GM12864 (cell line): ENCODE measurements around the gene OS9.
"Not testable (repeated sequence)": the region's sequence is repeated elsewhere in the genome, so short reads cannot be mapped to it uniquely, and the experiment has no call there.

ENCODE experiments used
- DNase-seq: peaks from one replicate; pipeline ENCODE4 v3.0.0-alpha.2; 2011; ENCODE audit warnings: low read depth
- H3K4me3 ChIP-seq: 2 replicates; pipeline ENCODE4 v1.5.1; 2011; ENCODE audit warnings: mild to moderate bottlenecking, low read depth, low read length, control low read depth
- TF ChIP-seq, protein P1 (sequence below): IDR thresholded peaks from 2 replicates; pipeline ENCODE4 v1.5.1; 2011; ENCODE audit warnings: low read depth, mild to moderate bottlenecking, moderate library complexity, low read length, control low read depth, inconsistent platforms; ENCODE audit errors: missing control alignments

The OS9 gene

DNA sequence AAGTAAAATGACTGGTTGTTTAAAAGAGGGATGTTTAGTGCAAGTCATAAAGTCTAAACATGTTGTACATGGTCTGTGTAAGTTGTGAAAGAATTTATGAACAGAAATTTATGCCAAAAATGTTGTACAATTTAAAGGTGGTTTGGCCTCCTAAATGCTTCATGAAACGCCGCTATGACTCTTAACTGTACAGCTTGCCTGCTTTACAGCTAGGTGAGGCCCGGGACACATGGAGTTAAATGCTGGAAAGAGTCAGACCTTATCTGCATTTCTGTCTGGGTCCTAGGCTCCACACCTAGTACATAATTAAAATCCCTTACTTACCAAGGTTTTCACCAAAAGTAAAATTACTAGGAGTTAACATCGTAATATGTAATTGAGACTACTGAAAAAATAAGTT lies 32.6 kb upstream of the OS9 start:
- TF ChIP-seq, protein P1, sequence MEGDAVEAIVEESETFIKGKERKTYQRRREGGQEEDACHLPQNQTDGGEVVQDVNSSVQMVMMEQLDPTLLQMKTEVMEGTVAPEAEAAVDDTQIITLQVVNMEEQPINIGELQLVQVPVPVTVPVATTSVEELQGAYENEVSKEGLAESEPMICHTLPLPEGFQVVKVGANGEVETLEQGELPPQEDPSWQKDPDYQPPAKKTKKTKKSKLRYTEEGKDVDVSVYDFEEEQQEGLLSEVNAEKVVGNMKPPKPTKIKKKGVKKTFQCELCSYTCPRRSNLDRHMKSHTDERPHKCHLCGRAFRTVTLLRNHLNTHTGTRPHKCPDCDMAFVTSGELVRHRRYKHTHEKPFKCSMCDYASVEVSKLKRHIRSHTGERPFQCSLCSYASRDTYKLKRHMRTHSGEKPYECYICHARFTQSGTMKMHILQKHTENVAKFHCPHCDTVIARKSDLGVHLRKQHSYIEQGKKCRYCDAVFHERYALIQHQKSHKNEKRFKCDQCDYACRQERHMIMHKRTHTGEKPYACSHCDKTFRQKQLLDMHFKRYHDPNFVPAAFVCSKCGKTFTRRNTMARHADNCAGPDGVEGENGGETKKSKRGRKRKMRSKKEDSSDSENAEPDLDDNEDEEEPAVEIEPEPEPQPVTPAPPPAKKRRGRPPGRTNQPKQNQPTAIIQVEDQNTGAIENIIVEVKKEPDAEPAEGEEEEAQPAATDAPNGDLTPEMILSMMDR: no peak
- DNase-seq: no peak
- no peak overlapping the region for H3K4me3 ChIP-seq

DNA sequence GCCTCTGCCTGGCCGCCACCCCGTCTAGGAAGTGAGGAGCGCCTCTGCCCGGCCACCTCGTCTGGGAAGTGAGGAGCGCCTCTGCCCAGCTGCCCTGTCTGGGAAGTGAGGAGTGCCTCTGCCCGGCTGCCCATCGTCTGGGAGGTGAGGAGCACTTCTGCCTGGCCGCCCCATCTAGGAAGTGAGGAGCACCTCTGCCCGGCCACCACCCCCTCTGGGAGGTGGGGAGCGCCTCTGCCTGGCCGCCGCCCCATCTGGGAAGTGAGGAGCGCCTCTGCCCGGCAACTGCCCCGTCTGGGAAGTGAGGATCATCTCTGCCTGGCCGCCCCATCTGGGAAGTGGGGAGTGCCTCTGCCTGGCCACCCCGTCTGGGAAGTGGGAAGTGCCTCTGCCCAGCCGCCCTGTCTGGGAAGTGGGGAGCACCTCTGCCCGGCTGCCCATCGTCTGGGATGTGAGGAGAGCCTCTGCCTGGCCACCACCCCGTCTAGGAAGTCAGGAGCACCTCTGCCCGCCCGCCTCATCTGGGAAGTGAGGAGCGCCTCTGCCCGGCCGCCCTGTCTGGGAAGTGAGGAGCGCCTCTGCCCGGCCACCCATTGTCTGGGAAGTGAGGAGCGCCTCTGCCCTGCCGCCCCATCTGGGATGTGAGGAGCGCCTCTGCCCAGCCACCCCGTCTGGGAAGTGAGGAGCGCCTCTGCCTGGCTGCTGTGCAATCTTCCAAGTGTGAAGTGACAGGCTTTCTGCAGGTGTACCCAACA lies 28.7 kb upstream of the OS9 start:
- H3K4me3 ChIP-seq, DNase-seq: not testable (repeated sequence)

DNA sequence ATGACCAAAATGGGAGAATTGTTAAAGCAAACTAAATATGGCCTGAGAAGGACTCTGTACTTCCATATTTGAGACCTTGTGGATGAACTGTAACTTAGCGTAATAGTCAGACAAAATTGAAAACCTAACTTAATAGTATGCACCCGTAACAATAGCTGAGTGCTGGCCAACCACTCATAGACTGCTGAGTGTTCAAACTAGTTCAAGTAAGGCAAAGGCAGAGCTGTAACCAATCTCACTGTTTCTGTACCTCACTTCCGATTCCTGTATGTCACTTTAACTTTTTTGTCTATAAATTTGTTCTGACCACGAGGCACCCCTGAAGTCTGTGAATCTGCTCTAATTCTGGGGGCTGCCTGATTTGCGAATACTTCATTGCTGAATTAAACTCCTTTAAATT lies 27.0 kb upstream of the OS9 start:
- TF ChIP-seq, protein P1: no peak
- no peak for DNase-seq
- H3K4me3 ChIP-seq: no peak overlapping the region

DNA sequence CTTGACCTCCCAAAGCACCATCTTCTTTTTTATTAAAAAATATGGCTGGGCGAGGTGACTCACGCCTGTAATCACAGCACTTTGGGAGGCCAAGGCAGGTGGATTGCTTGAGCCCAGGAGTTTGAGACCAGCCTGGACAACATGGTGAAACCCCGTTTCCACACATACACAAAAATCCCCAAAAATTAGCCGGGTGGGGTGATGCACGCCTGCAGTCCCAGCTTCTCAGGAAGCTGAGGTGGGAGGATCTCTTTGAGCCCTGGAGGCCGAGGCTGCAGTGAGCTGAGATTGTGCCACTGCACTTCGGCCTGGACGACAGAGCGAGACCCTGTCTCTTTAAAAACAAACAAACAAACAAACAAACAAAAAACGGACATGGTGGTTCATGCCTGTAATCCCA lies 24.2 kb upstream of the OS9 start:
- not testable (repeated sequence) for DNase-seq, H3K4me3 ChIP-seq

DNA sequence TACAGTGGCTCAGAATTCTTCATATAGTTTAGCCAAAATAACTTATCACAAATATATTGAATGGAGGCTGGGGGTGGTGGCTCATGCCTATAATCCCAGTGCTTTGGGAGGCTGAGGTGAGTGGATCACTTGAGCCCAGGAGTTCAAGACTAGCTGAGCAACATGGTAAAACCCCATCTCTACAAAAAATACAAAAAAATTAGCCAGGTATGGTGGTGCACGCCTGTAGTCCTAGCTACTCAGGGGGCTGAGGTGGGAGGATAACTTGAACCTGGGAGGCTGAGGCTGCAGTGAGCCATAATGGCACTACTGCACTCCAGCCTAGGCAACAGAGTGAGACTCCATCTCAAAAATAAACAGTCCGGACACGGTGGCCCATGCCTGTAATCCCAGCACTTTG lies 22.1 kb upstream of the OS9 start:
- not testable (repeated sequence) for H3K4me3 ChIP-seq, DNase-seq

DNA sequence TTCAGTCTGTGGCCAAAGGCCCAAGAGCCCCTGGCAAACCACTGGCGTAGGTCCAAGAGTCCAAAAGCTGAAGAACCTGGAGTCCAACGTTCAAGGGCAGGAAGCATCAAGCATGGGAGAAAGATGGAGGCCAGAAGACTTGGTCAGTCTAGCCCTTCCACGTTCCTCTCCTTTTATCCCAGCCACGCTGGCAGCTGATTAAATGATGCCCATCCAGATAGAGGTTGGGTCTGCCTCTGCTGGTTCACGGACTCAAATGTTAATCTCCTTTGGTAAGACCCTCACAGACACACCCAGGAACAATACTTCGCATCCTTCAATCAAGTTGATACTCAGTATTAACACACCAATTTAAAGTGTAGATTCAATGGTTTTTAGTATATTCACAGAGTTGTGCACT lies 21.1 kb upstream of the OS9 start:
- TF ChIP-seq, protein P1: no peak
- no peak for DNase-seq
- no peak overlapping the region for H3K4me3 ChIP-seq

DNA sequence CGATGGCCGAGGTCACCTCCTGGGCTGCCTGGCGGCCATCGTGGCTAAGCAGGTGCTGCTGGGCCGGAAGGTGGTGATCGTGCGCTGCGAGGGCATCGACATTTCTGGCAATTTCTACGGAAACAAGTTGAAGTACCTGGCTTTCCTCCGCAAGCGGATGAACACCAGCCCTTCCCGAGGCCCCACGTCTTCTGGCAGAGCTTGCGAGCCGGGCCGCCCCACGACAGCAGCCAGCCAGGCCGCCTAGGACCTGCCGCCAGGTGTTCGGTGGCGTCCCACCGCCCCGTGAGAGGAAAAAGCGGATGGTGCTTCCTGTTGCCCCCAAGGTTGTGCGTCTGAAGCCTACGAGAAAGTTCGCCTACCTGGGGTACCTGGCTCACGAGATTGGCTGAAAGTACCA lies 19.2 kb upstream of the OS9 start:
- TF ChIP-seq, protein P1: no peak
- no peak for DNase-seq
- H3K4me3 ChIP-seq: no peak overlapping the region

DNA sequence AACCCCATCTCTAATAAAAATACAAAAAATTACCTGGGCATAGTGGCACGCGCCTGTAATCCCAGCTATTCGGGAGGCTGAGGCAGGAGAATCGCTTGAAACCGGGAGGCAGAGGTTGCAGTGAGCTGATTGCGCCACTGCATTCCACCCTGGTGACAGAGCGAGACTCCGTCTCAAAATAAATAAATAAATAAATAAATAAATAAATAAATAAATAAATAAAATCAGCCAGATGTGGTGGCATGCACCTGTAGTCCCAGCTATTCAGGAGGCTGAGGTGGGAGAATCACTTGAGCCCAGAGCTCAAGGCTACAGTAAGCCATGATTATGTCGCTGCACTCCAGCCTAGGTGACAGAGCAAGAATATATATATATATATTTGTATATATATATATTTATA lies 16.0 kb upstream of the OS9 start:
- H3K4me3 ChIP-seq, DNase-seq: not testable (repeated sequence)

DNA sequence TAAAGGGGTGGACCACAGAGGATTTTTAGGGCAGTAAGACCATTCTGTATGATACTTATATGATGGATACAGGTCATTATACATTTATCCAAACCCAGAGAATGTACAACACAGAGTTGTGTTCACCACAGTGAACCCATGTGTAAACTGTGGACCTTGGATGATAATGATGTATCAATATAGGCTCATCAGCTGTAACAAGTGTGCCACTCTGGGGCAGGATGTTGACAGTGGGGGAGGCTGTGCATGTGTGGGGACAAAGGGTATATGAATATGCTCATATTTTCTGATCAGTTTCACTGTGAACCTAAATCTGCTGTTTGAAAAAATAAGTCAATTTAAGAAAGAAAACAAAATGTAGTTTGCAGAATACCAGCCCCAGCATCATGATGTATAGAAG lies 14.2 kb upstream of the OS9 start:
- H3K4me3 ChIP-seq: no peak overlapping the region
- TF ChIP-seq, protein P1: no peak
- no peak for DNase-seq
